ENCODE data around the gene NR1D1.

Gene NR1D1

DNA sequence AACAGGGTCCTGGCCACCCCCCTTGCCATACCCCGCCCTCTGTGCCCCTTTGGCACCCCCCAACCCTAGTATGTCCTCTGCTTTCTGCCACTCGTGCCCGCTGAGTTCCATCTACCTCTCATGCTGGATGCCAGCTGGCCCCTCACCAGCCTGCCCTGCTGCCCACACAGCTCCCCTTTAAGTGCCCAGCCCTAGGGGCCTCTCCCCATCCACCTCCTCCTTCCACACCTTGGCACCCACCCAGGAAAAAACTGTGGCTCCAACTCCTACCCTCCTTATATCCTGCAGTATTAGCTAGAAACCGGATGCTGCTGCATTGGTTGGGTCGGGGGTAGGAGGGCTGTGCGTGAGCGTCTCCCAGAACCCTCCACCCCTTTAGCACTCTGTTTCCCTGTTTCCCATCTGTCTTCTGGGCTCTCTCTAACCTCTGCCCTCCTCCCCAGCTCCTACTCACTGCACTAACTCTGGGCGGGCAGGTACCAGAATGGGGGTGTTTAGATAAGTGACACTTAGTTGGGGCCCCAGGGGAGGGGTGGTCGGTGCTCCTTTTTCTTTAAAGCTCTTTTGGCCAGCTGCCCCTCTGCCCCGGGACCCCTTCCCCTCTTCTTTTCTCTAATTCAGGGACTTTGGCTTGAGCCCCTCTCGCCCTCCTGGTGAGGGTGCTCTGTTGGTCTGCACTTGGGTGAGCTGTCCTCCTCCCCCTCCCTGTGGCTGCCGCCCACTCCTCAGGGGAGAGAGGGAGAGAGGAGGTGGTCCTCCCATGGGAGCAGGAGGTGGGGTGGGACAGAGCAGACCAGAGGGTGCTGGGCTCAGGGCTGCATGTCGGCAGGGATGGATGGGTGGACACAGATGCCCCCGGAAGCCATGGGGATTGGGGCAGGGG lies 9.9 kb downstream of the NR1D1 start:
- TF ChIP-seq, protein P1, sequence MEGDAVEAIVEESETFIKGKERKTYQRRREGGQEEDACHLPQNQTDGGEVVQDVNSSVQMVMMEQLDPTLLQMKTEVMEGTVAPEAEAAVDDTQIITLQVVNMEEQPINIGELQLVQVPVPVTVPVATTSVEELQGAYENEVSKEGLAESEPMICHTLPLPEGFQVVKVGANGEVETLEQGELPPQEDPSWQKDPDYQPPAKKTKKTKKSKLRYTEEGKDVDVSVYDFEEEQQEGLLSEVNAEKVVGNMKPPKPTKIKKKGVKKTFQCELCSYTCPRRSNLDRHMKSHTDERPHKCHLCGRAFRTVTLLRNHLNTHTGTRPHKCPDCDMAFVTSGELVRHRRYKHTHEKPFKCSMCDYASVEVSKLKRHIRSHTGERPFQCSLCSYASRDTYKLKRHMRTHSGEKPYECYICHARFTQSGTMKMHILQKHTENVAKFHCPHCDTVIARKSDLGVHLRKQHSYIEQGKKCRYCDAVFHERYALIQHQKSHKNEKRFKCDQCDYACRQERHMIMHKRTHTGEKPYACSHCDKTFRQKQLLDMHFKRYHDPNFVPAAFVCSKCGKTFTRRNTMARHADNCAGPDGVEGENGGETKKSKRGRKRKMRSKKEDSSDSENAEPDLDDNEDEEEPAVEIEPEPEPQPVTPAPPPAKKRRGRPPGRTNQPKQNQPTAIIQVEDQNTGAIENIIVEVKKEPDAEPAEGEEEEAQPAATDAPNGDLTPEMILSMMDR (IDR thresholded peaks at IDR 0.05) = no peak
- H3K4me3 ChIP-seq = no peak overlapping the region
- H3K27ac ChIP-seq = peak overlapping the region; percentile 53 to 96
- no peak for DNase-seq (ENCODE audit: low spot score)

DNA sequence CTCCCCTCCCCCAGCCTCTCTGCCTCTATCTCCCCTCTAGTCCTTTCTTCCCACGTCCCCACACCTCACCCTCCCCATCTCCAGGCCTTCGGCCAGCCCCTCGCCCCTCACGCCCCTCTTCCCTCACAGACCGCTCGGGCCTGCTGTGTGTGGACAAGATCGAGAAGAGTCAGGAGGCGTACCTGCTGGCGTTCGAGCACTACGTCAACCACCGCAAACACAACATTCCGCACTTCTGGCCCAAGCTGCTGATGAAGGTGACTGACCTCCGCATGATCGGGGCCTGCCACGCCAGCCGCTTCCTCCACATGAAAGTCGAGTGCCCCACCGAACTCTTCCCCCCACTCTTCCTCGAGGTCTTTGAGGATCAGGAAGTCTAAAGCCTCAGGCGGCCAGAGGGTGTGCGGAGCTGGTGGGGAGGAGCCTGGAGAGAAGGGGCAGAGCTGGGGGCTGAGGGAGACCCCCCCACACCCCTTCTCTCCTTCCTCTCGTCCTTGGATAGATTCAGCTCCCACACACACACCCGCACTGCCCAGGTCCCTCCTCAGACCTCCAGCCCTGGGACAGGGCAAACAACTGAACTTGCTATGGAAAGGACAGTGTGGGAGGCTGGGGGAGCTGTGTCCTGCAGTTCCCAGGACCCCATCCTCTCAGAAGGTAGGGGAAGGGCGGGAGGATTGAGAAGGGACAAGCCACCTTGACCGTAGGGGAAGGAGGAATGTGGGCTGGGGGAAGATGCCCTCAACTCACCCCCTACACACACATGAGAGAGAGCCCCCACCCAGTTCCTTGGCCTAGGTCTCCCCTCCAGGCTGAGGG lies 11.1 kb downstream of the NR1D1 start:
- no peak for DNase-seq (ENCODE audit: low spot score)
- Histone ChIP-seq H3K4me3 (no peak overlapping the region), H3K27ac (peak overlapping the region; percentile 12 to 53)
- TF ChIP-seq, protein P1 (IDR thresholded peaks at IDR 0.05) = no peak

DNA sequence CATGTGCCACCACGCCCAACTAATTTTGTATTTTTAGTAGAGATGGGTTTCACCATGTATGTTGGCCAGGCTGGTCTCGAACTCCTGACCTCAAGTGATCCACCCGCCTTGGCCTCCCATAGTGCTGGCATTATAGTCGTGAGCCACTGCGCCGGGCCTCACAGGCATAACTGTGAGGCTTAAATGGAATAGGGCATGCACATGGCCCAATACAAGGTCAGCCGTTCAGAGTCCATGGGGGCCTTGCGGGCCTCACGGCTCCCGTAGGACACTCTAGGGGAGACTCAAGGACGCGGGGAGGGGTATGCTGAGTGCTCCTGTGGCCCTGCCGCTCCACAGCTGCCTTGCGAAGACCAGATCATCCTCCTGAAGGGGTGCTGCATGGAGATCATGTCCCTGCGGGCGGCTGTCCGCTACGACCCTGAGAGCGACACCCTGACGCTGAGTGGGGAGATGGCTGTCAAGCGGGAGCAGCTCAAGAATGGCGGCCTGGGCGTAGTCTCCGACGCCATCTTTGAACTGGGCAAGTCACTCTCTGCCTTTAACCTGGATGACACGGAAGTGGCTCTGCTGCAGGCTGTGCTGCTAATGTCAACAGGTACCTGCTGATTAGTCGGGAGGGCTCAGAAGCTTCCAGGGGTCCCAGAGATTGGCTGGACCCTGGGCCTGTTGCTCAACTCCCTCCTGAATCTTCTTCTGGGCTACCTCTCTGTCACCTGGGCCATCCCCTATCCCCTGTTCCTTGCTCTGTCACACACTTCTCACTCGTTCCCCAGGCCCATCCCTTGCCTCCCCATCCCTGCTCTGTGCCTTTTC lies 12.3 kb downstream of the NR1D1 start:
- TF ChIP-seq, protein P1 (IDR thresholded peaks at IDR 0.05) = no peak
- no peak overlapping the region for H3K4me3 ChIP-seq
- H3K27ac ChIP-seq = no peak overlapping the region
- no peak for DNase-seq (ENCODE audit: low spot score)

DNA sequence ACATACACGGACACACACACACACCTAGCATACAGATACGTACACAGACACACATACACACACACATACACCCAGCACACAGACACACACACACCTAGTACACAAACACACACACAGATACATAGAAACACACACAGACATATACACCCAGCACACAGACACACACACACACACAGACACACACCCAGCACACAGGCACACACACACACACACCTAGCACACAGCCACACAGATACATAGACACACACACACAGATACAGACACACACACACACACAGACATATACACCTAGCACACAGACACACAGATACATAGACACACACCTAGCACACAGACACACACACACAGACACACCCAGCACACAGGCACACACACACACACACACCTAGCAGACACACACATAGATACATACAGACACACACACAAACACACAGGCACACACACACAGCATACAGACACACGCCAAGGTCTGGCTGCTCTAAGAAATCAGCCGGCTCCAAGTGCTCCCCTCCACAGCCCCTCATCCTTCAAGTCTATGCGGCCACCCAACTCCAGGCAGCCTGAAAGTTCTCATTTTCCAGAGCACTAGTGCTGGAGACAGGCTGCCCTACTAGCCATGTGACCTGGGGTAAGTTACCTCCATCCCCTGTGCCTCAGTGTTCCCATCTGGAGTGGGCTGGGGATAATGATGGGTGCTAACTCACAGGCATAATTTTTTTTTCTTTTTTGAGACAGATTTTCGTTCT lies 13.2 kb downstream of the NR1D1 start:
- DNase-seq (ENCODE audit: low spot score) = no peak
- TF ChIP-seq, protein P1 (IDR thresholded peaks at IDR 0.05) = no peak
- H3K27ac ChIP-seq = peak overlapping the region in 1 of 2 donors; percentile 51
- H3K4me3 ChIP-seq = no peak overlapping the region

DNA sequence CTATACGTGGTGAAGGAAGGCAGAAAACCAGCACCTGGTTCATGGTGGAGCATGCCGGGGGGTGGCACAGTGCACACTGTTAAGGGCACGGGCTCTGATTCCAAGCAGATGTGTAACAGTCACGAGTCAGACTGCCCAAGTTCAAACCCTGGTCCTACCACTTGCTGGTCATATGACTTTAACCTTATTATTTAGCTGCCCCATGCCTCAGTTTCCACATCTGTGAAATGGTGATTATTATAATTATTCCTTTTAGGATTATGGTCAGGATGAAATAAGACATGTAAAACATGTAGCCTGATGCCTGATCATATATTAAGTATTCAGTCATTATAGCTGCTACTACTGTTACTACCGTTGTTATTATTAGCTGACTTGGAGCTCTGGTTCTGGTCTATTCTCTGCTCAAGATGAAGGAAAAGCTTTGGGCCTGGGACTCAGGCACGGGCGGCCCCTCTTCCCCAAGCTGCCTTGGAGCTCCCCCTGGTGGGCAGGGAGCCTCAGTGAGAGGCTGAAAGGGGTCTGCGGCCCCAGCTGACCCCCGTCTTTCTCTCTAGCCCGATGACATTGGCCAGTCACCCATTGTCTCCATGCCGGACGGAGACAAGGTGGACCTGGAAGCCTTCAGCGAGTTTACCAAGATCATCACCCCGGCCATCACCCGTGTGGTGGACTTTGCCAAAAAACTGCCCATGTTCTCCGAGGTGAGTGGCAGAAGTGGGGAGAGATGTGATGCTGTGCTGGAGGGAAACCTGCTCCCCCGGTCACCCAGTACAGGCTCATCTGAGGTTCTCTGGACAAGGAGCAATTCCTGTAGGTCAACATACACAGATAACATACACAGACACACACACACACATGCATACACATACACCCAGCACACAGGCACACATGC lies 14.0 kb downstream of the NR1D1 start:
- no peak for DNase-seq (ENCODE audit: low spot score)
- Histone ChIP-seq H3K27ac (peak overlapping the region in 1 of 2 donors; percentile 51), H3K4me3 (no peak overlapping the region)
- TF ChIP-seq, protein P1 (IDR thresholded peaks at IDR 0.05) = peak; percentile 90

Data from coronary artery (tissue), 2 donors.